Activated gamma-delta T cell (primary cell): ENCODE results near the gene FOXE3.

Experiments used
- DNase-seq: peaks from one replicate; lab custom pipeline; 2025; lab: John Stamatoyannopoulos, UW
- total RNA-seq, 2 donors: gene quantifications; one replicate each; lab custom pipeline; 2026; lab: John Stamatoyannopoulos, UW

The FOXE3 gene
- total RNA-seq, result 0 reads per million in 2 donors

DNA sequence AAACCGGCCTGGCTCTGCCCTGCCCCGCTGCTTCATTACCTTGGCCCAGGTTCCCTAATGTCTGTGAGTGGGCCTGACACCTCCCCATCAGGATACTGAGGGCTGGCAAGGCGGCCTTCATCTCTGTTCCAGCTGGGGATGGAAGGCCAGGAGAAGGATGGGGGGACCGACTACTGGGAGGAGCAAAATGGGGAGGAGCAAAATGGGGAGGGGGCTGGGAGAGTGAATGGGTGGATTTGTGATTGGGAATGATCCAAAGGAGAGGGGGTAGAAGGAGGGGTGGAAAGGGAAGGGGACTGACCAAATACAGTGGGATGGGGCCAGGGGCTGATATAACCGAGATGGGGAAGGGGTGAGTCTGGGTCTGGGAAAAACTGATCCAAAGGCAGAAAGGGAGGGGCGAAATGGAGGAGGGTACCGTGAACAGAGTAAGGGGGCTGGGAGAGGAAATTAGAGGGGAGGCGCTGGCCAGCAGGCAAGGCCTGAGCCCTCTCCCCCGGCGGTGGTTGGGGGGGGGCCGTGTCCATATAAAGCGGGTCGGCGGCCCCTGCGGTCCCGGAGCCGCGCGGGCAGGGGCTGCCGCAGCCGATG, at the start of gene FOXE3:
Gene FOXE3, plus strand, starts transcription at position 558 of the 591 bp plus-strand sequence. Its CDS starts 31 bp downstream, at position 589.
- no peak for DNase-seq

DNA sequence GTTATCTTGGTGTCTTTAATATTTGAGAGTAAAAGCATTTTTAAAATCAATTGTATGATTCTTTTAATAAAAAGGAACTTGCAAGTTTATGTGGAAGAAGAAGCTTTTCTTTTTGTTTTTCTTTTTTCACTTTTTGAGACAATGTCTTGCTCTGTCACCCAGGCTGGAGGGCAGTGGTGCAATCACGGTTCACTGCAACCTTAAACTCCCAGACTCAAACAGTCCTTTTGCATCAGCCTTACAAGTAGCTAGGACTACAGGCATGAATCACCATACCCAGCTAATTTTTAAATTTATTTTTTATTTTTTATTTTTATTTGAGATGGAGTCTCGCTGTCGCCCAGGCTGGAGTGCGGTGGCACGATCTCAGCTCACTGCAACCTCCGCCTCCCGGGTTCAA, 48.4 kb upstream of the FOXE3 start:
- DNase-seq, result no peak

DNA sequence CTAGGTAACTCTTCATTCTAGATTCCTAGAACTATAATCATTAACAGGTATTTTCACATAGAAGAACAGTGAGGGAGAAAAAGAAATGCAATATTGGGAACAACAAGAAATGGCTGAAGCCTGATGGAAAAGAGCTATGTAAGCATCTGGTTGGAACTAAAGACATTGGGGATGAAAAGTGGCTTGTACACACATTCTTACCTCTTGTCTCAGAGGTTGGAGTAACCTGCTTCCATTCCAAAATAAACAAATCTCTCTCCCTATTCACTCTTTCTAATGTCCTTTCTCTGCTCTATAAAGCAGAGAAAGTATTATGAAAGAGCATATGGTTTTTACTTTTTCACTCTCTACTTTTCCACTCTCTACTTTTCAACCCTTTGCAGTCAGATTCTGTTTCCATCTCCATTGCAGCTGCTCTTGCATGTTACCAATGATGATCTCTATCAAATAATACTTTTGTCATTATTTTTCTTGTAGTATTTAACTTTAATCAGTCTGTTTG, 45.0 kb upstream of the FOXE3 start:
- no peak for DNase-seq

DNA sequence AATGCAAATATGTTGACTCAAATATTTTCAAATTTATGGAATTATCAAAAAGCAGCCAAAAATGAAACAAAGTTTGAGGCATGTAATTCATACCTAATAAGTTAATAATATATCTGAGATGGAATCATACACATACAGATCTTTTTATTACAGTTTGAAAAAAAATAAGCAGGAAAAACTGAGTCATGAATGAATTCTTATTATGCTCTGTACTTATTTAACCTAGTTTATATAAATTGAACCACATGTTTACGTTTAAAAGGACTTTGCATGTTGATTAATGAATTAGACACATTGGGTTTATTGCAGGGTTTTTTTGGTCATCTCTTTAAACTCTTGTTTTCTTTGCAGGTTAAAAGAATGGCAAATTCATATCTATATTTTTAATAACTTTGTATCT, 41.6 kb upstream of the FOXE3 start:
- DNase-seq, result no peak

DNA sequence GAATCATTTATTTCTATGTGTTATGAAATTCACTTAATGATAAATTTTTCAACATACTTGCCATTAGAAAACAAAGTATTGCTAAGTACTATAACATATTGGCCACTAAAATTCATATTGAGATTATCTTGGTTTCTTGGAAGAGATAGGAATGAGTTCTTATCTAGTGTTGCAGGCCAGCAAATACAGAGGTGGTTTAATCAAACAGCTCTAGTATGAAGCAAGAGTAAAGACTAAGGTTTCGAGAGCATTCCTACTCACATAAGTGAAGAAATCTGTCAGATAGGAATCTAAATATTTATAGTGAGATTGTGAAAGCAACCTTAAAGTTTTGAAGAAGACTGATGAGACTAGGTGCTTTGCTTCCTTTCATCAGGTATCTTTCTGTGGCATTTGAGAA, 37.9 kb upstream of the FOXE3 start:
- DNase-seq, result no peak

DNA sequence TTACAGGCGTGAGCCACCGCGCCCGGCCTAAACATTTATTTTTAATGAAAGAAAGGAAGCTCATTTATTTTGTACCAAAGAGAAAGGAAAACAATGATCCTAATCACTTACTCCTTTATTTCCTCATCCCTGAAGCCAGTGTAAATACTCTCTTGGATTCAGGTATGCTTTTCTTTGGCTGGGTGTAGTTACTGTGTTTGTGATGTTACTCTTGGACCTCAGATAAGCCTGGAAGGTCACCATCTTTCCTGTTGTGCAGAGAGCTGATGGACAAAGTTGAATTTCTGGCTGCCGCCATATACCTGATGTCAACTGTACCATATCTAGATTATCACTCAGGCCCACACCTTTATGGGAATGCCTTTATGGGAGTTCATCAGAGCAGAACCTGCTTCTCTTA, 35.4 kb upstream of the FOXE3 start:
- no peak for DNase-seq

DNA sequence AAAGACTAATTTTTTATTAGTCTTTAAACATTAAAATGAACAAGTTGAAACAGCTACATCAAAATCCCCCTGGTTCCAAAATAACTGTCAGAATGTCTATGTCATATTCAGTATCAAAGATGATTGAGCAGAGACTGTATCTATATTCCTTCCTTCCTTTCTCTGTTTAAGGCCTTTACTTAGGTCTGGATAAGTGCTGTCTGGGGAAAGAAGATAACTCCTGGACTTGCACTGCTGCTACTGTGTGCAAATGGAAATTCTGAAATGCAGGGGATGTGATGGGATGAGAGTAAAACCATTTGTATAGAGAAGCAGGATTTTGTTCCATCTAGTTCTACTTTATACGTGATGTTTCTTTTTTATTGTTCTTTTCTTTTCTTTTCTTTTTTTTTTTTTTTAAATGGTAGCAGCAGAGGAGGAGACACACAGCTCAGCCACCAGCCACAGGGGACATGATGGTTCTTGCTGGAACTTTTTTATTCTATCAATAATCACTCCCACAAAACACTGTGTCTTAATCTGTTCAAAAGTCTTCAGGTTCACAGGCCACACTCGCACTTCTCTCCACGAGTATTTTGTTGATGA, 33.6 kb upstream of the FOXE3 start:
- no peak for DNase-seq

DNA sequence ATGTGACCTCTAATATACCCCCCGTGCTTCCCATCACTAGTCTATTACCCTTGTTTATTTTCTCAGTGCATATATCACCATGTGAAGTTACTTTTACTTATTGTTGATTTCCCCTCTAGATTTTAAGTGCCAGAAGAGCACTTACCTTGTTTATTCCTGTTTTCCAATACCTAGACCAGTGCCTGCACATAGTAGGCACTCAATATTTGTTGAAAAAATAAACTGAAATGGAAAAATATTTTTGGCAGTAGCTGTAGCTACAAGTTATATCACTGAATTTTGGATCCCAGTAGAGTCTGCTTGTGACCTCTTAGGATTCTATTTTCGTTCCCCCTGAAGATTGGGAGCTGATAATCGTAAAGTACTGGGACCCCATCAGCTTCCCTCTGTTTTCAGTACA, 32.0 kb upstream of the FOXE3 start:
- DNase-seq, result no peak

DNA sequence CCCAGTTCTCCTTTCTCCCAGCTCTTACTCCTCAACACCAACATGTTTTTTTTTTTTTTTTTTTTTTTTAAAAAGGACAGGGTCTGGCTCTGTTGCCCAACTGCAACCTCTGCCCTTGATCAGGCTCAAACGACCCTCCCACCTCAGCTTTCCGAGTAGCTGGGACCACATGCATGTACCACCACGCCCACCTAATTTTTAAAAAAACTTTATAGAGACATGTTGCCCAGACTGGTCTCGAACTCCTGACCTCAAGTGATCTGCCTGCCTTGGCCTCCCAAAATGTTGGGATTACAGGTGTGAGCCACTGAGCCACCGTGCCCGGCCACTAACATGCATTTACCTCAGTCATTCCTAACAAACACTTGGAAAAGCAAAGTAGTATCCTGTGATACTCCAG, 31.1 kb upstream of the FOXE3 start:
- DNase-seq, result no peak

DNA sequence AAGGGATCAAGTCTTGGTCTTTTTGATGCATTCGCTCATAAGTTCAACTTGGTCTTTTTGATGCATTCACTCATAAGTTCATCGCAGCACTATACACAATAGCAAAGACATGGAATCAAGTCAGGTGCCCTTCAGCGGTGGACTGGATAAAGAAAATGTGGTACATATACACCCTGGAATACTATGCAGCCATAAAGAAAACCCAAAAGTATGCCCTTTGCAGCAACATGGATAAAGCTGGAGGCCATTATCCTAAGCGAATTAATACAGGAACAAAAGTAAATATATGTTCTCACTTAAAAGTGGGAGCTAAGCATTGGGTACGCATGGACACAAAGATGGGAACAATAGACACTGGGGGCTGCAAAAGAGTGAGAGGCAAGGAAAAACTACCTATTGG, 29.8 kb upstream of the FOXE3 start:
- DNase-seq, result no peak

DNA sequence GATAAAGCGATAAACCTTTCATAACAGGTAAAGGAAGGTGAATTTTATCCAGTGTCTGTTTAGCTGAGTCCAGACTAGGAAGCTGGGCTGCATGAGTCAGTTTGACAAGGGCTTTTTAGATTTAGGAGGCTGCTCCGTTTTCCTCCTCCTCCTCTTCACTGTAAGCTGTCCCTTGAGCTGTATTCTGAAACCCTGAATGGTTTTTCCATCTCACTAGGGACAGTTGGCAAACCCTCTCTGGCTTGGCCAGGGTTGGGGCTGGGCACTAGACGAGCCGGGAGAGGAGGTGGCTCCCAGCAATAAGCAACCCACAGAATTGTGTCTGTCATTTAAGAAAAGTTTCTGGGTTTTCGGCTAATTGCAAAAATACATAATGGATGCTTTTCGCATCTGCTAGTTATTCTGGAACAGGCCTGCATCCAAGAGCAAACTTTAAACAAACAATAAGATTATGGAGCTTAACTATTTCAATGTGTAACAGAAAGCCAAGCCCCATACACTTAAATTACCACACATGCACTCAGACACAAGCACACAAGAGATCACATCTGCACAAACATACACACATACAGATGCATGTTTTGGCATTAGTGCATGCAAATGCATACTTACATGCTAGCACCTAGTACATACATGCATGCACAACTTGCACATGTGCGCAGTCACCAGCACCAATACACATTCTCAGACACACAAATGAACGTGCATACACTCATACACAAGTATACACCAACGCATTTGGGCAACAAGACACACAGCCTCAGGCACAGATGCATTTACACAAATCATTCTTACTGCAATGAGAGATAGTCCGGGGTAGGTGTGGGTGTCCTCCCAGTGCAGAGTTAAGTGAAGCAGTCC, 27.8 kb upstream of the FOXE3 start:
- DNase-seq, result no peak

DNA sequence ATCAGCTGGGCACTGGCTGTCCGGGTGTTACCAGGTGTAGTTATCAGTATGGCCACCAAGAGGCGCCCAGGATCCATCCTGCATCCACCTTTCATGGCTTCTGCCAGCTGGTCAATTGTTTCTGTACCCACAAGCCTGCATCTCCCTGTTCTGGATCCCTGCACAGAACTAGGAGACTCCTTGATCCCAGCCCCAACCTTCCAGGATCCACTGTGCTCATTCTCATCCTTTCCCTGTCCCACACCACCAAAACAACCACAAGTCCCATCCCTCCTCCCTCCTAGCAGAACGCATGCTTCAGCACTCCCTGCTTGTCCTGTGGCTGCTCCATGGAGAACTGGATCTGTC, 27.2 kb upstream of the FOXE3 start:
- DNase-seq, result no peak

DNA sequence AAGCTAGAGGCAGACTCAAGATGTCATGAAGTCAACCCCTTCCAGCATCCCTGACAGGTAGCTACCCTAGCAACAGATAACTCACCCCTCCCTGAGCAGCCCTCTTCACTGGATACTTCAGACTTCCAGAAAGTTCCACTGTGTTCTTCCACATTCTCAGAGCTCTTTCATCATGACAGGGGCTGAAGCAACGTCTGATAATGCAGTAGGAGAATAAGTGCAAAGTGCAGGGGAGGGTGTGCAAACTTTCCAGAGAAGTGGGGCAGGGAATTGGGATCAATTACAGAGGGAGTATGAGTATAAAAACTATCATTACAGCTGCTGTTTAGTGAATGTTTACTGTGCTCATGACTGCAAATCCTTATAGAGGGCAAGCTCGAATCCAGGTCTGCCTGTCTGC, 26.4 kb upstream of the FOXE3 start:
- no peak for DNase-seq

DNA sequence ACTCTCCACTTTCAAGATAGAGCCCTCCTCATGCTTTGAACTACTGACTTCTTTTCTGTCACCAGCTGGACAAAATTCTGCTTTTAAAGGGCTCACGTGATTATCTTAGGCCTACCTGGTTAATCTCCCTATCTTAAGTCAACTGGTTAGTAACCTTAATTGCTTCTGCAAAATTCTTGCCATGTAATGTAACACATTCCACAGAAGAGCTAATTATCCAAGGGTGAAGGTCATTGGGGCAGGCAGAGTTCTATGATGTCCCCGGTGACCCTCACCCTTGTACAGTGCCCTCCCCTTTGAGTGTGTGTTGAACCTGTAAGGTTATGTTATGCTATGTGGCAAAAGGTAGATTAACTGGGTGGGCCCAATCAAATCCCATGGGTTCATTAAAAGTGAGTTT, 25.2 kb upstream of the FOXE3 start:
- no peak for DNase-seq

DNA sequence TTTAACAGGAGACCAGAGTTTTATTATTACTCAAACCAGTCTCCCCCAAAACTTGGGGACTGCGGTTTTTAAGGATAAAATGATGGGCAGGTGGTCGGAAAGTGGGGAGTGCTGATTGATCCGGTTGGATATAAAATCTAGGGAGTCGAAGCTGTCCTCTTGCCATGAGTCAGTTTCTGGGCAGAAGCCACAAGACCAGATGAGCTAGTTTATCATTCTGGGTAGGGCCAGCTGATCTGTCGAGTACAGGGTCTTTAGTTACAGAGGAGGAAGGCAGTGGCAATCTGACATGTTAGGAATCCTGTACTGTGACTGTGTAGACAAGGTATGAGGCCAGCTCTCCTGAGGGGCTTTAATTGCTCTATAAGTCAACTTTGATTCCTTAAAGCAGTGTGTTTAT, 22.9 kb upstream of the FOXE3 start:
- no peak for DNase-seq

DNA sequence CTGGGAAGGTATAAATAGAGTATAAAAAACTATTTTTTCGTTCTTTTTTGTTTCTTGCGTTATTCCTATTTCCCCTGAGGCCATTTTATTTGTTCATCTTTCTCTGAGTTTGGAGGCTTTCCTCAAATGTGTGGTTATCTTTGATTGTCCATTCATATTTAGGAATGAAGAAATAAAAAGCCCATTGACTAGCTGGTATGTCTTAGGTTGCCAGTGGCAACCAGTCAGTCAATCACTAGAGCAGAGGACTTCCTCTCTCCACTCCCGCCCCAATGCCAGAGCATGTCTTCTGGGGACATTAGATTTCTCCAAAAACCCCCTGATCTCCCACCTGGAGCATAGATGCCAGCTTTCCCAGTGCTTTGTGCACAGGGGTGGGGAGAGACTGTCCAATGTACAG, 20.7 kb upstream of the FOXE3 start:
- no peak for DNase-seq

DNA sequence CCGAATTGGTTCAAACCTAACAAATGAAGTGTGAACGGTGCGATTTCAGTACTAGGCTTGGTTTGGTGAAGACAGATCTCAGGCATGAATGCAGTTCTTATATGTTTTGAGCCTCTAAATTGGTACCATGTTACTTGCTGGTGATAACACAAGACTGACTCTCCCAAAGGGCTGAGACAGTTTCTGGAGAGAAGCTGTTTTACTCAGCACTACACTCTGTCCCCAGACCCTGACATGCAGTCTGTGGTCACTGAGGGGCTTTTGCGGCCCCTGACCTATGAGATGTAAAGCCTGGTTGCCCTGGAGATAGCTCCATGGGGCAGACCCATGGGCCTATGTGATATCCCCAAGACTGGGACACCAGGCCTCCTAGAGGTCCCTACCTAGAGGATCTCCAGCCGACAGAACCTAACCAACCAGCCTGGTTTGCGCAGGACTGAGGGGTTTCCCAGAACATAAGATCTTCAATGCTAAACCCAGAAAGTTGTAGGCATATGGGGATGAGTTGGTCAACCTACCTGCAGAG, 19.4 kb upstream of the FOXE3 start:
- DNase-seq, result no peak

DNA sequence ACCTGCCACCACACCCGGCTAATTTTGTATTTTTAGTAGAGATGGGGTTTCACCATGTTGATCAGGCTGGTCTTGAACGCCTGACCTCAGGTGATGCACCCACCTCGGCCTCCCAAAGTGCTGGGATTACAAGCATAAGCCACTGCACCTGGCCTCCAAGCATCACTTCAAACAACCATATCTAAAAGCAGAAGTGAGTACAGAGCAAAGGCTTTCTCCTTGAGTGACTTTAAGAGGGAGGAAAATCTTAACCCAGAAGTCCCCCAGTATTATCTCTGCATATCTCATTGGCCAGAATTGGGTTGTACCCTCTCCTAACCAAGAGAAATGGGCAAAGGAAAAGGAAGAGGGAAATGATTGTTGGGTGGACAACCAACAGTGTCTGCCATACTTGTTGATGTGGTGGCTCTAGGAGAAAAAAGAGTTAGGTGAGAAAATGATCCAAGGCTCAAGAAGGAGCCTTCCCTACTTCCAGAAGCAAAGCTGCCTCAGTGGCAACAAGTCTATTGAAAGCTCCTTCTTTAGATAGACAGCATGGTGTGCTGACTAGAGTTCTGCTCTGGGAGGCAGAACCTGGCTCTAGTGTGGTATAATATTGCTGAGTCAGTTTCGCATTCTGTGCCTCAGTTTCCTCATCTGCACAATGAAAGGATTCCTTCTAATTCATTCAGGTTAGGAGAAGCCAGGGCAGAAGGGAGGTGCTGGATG, 16.8 kb upstream of the FOXE3 start:
- no peak for DNase-seq

DNA sequence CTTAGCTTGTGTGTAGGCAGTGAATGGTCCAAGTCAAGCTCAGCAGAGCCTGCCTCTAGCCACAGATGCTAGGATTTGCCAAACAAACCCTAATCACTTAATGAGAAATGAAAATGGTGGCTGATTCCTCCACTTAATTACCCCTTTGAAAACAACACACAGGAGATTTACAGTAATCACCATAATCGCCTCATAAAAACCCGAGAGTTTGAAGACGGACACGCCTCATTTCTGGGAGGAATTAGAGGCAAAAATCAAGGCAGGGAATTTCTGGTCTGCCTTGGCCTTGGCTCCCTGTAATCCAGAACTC, 16.3 kb upstream of the FOXE3 start:
- DNase-seq, result no peak

DNA sequence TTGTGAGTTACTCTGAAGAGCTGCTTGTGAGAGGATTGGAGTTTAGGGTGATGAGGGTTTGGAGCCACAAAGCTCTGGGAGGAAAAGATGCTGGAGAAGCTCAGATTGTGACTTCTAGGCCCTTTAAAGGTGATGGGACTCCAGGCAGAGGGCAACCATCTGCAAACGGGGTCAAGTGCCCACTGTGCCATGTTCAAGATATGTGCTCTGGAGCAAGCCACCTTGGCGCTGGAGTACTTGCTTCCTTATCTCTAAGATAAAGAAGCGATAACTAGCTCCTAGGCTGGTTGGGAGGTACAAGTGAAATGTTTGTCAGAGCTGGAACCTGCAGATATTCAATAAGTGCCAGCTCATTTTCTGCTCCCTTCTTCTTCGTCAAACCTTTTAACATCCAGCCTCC, 14.3 kb upstream of the FOXE3 start:
- DNase-seq, result no peak

DNA sequence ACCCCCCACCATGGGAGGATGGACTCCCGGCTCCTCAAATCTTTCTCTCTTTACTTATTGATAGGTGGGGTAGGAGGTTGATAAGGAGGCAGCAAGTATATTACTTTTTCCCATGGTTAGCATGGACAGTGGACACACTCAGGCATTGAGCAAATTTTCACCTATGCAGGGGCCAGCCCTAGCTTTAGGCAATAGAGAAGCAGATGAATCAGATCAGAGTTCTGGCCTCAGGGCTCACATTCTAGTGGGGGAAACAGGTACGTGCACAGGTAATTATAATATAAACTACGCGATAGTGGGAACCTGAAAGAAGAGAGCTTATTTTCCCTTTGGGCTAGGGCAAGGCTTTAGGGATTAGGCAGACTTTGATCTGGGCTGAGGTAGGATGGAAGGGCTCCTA, 13.5 kb upstream of the FOXE3 start:
- no peak for DNase-seq

DNA sequence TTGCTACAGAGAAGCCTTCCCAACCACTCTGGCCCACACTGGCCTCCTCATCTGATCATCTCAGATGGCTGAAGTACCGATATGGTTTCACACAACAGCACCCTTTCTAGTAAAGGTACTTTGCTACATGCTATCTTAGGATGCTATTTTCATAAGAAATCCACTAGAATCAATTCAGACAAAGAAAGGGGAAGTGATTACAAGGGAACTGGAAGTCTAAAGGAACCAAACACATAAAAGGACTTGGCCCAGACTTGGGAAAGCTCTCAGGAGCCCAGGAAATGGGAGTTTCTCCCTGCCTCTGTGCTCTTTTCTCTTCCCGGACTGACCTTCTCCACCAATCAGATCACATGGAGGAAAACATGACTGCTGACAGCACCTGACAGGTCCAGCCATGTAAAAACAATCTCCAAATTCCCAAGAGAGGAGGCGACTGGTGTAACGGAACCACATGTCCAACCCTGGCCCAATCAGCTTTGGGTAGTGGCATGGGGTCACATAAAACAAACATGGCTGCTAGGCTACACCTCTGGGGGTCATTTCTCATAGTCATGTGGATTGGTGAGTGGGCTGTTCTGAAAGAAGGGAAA, 12.7 kb upstream of the FOXE3 start:
- DNase-seq, result no peak
